ENCODE measurements around the gene MEGF11. TPM values are rescaled to one million over a fixed set of nuclear protein-coding genes. Genes with fewer than 3 reads are reported as not detected.

Gene MEGF11
- total RNA-seq, 1 experiment from 2014 or later: 0.09 TPM

DNA sequence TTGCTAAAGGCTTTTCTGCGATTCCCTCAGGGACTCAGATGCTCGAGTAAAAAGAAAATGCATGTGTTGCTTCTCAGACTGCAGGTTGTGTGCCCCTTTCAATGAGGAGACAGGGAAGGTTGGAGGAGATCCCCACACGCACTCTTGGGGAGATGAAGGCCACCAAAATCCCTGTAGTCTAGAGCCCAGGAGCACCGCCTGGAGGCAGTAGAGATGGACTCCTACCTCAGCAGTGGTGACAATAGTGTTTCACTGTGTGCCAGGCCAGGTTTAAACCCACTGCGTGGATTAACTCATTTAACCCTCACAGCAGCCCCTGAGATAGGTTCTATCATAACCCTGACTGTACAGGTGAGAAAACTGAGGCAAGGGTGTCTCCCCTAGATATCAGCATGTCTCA lies 15.2 kb downstream of the MEGF11 start:
- H3K4me3 Mint-ChIP-seq (ENCODE audit: low read depth, unreplicated experiment): no peak overlapping the region
- intact Hi-C loops (cut with micrococcal nuclease; ENCODE audit: unreplicated experiment): no loop called here
- H3K36me3 Mint-ChIP-seq (ENCODE audit: insufficient read depth, unreplicated experiment): no peaks in the 10 kb centered on the region
- peaks cover 91% of the 10 kb centered on the region for H3K27me3 Mint-ChIP-seq (ENCODE audit: unreplicated experiment)
- TF ChIP-seq, protein P1, sequence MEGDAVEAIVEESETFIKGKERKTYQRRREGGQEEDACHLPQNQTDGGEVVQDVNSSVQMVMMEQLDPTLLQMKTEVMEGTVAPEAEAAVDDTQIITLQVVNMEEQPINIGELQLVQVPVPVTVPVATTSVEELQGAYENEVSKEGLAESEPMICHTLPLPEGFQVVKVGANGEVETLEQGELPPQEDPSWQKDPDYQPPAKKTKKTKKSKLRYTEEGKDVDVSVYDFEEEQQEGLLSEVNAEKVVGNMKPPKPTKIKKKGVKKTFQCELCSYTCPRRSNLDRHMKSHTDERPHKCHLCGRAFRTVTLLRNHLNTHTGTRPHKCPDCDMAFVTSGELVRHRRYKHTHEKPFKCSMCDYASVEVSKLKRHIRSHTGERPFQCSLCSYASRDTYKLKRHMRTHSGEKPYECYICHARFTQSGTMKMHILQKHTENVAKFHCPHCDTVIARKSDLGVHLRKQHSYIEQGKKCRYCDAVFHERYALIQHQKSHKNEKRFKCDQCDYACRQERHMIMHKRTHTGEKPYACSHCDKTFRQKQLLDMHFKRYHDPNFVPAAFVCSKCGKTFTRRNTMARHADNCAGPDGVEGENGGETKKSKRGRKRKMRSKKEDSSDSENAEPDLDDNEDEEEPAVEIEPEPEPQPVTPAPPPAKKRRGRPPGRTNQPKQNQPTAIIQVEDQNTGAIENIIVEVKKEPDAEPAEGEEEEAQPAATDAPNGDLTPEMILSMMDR (IDR thresholded peaks at IDR 0.05; ENCODE audit: unreplicated experiment): no peak
- no peak for DNase-seq
- no peak overlapping the region for H3K27ac Mint-ChIP-seq (ENCODE audit: unreplicated experiment)
- CTCF ChIA-PET: no interaction called here
- H3K4me1 Mint-ChIP-seq (ENCODE audit: low read depth, unreplicated experiment): no peaks in the 10 kb centered on the region
- no TSS peak for BruUV-seq (replicated peaks)
- H3K9me3 Mint-ChIP-seq (ENCODE audit: low read depth, unreplicated experiment): no peaks in the 10 kb centered on the region

DNA sequence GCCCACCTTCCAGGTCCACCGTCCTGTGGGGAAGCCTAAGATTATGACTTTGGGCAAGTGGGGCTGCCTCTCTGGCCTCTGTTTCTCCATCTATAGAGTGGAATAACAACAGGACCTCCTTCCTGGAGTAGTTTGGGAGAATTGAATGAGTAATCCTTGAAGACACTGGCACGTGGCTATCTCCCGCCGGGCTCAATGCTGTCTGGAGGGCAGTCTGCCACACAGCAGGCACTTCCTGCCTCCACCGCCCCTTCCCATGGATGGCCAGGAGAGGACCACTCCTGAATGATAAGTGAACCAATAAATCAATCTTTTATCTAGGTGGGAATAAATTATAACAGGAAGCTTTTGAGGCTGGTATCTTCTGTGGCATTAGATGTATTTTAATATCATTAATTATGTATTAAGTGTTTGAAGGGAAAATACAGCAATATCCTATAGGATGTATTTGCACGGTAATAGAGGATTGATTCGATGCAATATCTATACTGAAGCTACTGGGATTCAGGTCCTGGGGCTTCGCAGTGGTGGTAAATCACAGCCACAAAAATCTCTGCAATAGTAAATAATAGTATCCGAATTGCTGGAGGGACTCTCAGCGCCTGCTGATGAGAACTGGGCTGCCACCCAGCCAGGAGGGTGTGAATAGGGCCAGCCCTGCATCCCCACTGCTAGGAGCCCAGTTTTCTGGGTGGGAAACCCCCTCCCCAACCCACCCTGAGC lies 15.9 kb downstream of the MEGF11 start:
- no TSS peak for BruUV-seq (replicated peaks)
- Mint-ChIP-seq H3K27me3 (ENCODE audit: unreplicated experiment) (peaks cover 91% of the 10 kb centered on the region), H3K27ac (ENCODE audit: unreplicated experiment) (no peak overlapping the region), H3K4me3 (ENCODE audit: low read depth, unreplicated experiment) (no peak overlapping the region), H3K9me3 (ENCODE audit: low read depth, unreplicated experiment) (no peaks in the 10 kb centered on the region), H3K36me3 (ENCODE audit: insufficient read depth, unreplicated experiment) (no peaks in the 10 kb centered on the region), H3K4me1 (ENCODE audit: low read depth, unreplicated experiment) (no peaks in the 10 kb centered on the region)
- no peak for DNase-seq
- intact Hi-C loops (cut with micrococcal nuclease; ENCODE audit: unreplicated experiment): no loop called here
- TF ChIP-seq, protein P1 (IDR thresholded peaks at IDR 0.05; ENCODE audit: unreplicated experiment): no peak
- CTCF ChIA-PET: no interaction called here

DNA sequence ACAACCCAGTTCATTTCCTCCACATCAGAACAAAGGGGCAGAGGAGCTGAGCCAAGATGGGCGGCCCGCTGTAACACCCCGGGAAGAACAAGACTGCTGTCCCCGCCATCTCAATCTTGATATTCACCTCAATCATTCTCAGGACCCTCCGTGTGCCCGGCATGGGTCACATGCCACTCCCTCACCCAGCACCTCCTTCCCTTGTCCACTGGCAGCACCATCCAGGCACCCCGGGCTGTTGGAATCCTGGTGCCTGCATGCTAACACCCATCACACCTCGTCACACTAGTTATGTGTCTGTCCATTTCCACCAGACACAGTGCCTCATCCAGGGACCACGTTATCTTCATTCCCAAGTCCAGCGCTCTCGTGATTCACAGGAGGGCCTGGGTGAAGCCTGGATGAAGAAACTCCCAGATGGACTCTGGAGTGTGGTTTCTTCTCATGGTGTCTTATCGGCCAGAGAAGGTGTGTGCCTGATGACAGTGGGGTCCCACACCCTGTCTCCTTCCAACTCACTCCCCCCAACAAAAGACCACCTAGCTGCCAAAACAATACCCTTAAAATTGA lies 16.7 kb downstream of the MEGF11 start:
- Mint-ChIP-seq H3K27ac (ENCODE audit: unreplicated experiment) (no peak overlapping the region), H3K4me3 (ENCODE audit: low read depth, unreplicated experiment) (no peak overlapping the region), H3K36me3 (ENCODE audit: insufficient read depth, unreplicated experiment) (no peaks in the 10 kb centered on the region), H3K27me3 (ENCODE audit: unreplicated experiment) (peaks cover 91% of the 10 kb centered on the region), H3K4me1 (ENCODE audit: low read depth, unreplicated experiment) (no peaks in the 10 kb centered on the region), H3K9me3 (ENCODE audit: low read depth, unreplicated experiment) (no peaks in the 10 kb centered on the region)
- BruUV-seq (replicated peaks): no TSS peak
- intact Hi-C loops (cut with micrococcal nuclease; ENCODE audit: unreplicated experiment): no loop called here
- DNase-seq: no peak
- CTCF ChIA-PET: no interaction called here
- TF ChIP-seq, protein P1 (IDR thresholded peaks at IDR 0.05; ENCODE audit: unreplicated experiment): no peak

DNA sequence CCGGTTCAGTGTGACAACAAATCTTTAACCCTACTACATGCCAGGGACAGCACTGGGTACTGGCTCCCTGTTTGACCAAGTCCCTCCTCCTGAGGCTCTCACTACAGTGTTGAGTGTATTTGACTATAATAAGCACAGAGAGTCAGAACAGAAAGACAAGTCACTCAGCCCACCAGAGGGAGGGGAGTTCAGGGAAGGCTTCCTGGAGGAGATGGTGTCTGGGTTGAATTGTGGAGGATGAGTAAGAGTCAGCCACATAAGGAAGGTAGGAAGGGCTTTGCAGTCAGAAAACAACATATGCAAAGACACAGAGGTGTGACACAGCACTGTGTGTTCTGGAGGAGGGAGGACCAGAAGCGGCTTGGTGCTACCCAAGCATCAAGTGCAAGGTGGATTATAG lies 17.7 kb downstream of the MEGF11 start:
- TF ChIP-seq, protein P1 (IDR thresholded peaks at IDR 0.05; ENCODE audit: unreplicated experiment): no peak
- Mint-ChIP-seq H3K36me3 (ENCODE audit: insufficient read depth, unreplicated experiment) (no peaks in the 10 kb centered on the region), H3K27ac (ENCODE audit: unreplicated experiment) (no peak overlapping the region), H3K27me3 (ENCODE audit: unreplicated experiment) (peaks cover 91% of the 10 kb centered on the region), H3K4me1 (ENCODE audit: low read depth, unreplicated experiment) (no peaks in the 10 kb centered on the region), H3K9me3 (ENCODE audit: low read depth, unreplicated experiment) (no peaks in the 10 kb centered on the region), H3K4me3 (ENCODE audit: low read depth, unreplicated experiment) (no peak overlapping the region)
- CTCF ChIA-PET: no interaction called here
- no peak for DNase-seq
- intact Hi-C loops (cut with micrococcal nuclease; ENCODE audit: unreplicated experiment): no loop called here
- no TSS peak for BruUV-seq (replicated peaks)
